C4-2B (cell line): ENCODE data around the gene SH2D5.

ENCODE experiments used
- CTCF ChIP-seq: fragments of 450-650 bp; conservative IDR thresholded peaks from 2 replicates; pipeline ENCODE4 v1.5.1; 2017; ENCODE audit warnings: mild to moderate bottlenecking
- ZFX ChIP-seq: fragments of 450-650 bp; IDR thresholded peaks from 2 replicates; pipeline ENCODE4 v1.6.1; 2017

- TF ChIP-seq CTCF (no peak), ZFX (no peak)
These were observed 34.8 kb upstream of the SH2D5 start for GRCh38 chr1:20767271-20767670.
